A549 (cell line): ENCODE results near the gene TTR.

Source experiments
- CBX8 ChIP-seq: fragments of 200-600 bp; sonication (generic); IDR thresholded peaks from 2 replicates; pipeline ENCODE4 v1.6.1; 2016
- CHD2 ChIP-seq: fragments of 150-350 bp; IDR thresholded peaks from 2 replicates; pipeline ENCODE4 v1.6.1; 2014; ENCODE audit warnings: low read length; ENCODE audit not compliant: partially characterized antibody
- EP300 ChIP-seq, 2 experiments: fragments of >200 bp; sonication (Bioruptor Twin); formaldehyde crosslinking; IDR thresholded peaks; 2 replicates in 1 of 2; 3 replicates in 1 of 2; pipeline ENCODE4 v1.6.1; 2016 to 2017
- JUN ChIP-seq, 2 experiments: fragments of >200 bp; sonication (Bioruptor Twin); formaldehyde crosslinking; IDR thresholded peaks; 2 replicates in 1 of 2; 3 replicates in 1 of 2; pipeline ENCODE4 v1.6.1; 2016 to 2017
- JUNB ChIP-seq: fragments of >200 bp; sonication (Bioruptor Twin); formaldehyde crosslinking; IDR thresholded peaks from 2 replicates; pipeline ENCODE4 v1.6.1; 2016
- KDM1A ChIP-seq: fragments of 200-600 bp; sonication (generic); IDR thresholded peaks from 2 replicates; pipeline ENCODE4 v1.6.1; 2016; ENCODE audit warnings: low read depth, mild to moderate bottlenecking
- POLR2A ChIP-seq: IDR thresholded peaks from 2 replicates; pipeline ENCODE4 v1.6.1; 2012; ENCODE audit warnings: mild to moderate bottlenecking, low read length
- RFX5 ChIP-seq: fragments of 450-650 bp; IDR thresholded peaks from 2 replicates; pipeline ENCODE4 v1.7.1; 2014; ENCODE audit warnings: antibody characterized with exemption, mild to moderate bottlenecking, moderate library complexity
- TF ChIP-seq, protein P1 (sequence below): IDR thresholded peaks from 2 replicates; pipeline ENCODE4 v1.6.1; 2012
- TF ChIP-seq, protein P2 (sequence below): fragments of >200 bp; sonication (Bioruptor Twin); formaldehyde crosslinking; IDR thresholded peaks from 3 replicates; pipeline ENCODE4 v1.5.1; 2016
- TF ChIP-seq, protein P3 (sequence below): fragments of >200 bp; sonication (Bioruptor Twin); formaldehyde crosslinking; IDR thresholded peaks from 3 replicates; pipeline ENCODE4 v1.6.1; 2016
- TF ChIP-seq, protein P4 (sequence below): IDR thresholded peaks from 2 replicates; pipeline ENCODE4 v1.6.1; 2012; ENCODE audit warnings: low read depth, borderline replicate concordance
- TF ChIP-seq, protein P5 (sequence below): fragments of 450-650 bp; IDR thresholded peaks from 2 replicates; pipeline ENCODE4 v1.6.1; 2014; ENCODE audit warnings: antibody characterized with exemption
- TF ChIP-seq, protein P6 (sequence below): fragments of 200-600 bp; sonication (generic); IDR thresholded peaks from 2 replicates; pipeline ENCODE4 v1.6.1; 2016; ENCODE audit warnings: antibody characterized with exemption, mild to moderate bottlenecking, moderate library complexity

DNA sequence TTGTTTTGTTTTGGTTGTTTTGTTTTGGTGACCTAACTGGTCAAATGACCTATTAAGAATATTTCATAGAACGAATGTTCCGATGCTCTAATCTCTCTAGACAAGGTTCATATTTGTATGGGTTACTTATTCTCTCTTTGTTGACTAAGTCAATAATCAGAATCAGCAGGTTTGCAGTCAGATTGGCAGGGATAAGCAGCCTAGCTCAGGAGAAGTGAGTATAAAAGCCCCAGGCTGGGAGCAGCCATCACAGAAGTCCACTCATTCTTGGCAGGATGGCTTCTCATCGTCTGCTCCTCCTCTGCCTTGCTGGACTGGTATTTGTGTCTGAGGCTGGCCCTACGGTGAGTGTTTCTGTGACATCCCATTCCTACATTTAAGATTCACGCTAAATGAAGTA lies at the start of gene TTR:
- TF ChIP-seq, protein P1, sequence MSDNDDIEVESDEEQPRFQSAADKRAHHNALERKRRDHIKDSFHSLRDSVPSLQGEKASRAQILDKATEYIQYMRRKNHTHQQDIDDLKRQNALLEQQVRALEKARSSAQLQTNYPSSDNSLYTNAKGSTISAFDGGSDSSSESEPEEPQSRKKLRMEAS = no peak
- TF ChIP-seq, protein P2, sequence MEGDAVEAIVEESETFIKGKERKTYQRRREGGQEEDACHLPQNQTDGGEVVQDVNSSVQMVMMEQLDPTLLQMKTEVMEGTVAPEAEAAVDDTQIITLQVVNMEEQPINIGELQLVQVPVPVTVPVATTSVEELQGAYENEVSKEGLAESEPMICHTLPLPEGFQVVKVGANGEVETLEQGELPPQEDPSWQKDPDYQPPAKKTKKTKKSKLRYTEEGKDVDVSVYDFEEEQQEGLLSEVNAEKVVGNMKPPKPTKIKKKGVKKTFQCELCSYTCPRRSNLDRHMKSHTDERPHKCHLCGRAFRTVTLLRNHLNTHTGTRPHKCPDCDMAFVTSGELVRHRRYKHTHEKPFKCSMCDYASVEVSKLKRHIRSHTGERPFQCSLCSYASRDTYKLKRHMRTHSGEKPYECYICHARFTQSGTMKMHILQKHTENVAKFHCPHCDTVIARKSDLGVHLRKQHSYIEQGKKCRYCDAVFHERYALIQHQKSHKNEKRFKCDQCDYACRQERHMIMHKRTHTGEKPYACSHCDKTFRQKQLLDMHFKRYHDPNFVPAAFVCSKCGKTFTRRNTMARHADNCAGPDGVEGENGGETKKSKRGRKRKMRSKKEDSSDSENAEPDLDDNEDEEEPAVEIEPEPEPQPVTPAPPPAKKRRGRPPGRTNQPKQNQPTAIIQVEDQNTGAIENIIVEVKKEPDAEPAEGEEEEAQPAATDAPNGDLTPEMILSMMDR = no peak
- TF ChIP-seq KDM1A (no peak), JUNB (no peak), RFX5 (no peak), CHD2 (no peak), EP300 (IDR thresholded peaks at IDR 0.05) (no peak), CBX8 (no peak), JUN (IDR thresholded peaks at IDR 0.05) (no peak), POLR2A (no peak)
- TF ChIP-seq, protein P3, sequence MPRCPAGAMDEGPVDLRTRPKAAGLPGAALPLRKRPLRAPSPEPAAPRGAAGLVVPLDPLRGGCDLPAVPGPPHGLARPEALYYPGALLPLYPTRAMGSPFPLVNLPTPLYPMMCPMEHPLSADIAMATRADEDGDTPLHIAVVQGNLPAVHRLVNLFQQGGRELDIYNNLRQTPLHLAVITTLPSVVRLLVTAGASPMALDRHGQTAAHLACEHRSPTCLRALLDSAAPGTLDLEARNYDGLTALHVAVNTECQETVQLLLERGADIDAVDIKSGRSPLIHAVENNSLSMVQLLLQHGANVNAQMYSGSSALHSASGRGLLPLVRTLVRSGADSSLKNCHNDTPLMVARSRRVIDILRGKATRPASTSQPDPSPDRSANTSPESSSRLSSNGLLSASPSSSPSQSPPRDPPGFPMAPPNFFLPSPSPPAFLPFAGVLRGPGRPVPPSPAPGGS = no peak
- TF ChIP-seq, protein P4, sequence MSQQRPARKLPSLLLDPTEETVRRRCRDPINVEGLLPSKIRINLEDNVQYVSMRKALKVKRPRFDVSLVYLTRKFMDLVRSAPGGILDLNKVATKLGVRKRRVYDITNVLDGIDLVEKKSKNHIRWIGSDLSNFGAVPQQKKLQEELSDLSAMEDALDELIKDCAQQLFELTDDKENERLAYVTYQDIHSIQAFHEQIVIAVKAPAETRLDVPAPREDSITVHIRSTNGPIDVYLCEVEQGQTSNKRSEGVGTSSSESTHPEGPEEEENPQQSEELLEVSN = no peak
- TF ChIP-seq, protein P5, sequence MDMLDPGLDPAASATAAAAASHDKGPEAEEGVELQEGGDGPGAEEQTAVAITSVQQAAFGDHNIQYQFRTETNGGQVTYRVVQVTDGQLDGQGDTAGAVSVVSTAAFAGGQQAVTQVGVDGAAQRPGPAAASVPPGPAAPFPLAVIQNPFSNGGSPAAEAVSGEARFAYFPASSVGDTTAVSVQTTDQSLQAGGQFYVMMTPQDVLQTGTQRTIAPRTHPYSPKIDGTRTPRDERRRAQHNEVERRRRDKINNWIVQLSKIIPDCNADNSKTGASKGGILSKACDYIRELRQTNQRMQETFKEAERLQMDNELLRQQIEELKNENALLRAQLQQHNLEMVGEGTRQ = no peak
- TF ChIP-seq, protein P6, sequence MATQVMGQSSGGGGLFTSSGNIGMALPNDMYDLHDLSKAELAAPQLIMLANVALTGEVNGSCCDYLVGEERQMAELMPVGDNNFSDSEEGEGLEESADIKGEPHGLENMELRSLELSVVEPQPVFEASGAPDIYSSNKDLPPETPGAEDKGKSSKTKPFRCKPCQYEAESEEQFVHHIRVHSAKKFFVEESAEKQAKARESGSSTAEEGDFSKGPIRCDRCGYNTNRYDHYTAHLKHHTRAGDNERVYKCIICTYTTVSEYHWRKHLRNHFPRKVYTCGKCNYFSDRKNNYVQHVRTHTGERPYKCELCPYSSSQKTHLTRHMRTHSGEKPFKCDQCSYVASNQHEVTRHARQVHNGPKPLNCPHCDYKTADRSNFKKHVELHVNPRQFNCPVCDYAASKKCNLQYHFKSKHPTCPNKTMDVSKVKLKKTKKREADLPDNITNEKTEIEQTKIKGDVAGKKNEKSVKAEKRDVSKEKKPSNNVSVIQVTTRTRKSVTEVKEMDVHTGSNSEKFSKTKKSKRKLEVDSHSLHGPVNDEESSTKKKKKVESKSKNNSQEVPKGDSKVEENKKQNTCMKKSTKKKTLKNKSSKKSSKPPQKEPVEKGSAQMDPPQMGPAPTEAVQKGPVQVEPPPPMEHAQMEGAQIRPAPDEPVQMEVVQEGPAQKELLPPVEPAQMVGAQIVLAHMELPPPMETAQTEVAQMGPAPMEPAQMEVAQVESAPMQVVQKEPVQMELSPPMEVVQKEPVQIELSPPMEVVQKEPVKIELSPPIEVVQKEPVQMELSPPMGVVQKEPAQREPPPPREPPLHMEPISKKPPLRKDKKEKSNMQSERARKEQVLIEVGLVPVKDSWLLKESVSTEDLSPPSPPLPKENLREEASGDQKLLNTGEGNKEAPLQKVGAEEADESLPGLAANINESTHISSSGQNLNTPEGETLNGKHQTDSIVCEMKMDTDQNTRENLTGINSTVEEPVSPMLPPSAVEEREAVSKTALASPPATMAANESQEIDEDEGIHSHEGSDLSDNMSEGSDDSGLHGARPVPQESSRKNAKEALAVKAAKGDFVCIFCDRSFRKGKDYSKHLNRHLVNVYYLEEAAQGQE = no peak
